HepG2 (cell line): ENCODE measurements around the gene SCARF1. TPM values are rescaled to one million over a fixed set of nuclear protein-coding genes. Genes with fewer than 3 reads are reported as not detected.
A peak's percentile ranks its signal among the peaks of the same experiment; 100 is the strongest.

Experiments used
- KIAA2018 ChIP-seq: sonication (generic); formaldehyde crosslinking; IDR thresholded peaks from 2 replicates; pipeline ENCODE4 v1.5.0; 2020; ENCODE audit warnings: mild to moderate bottlenecking, missing genetic modification reagents, borderline replicate concordance
- ZNF350 ChIP-seq: sonication (generic); formaldehyde crosslinking; IDR thresholded peaks from 2 replicates; pipeline ENCODE4 v1.4.0; 2020; ENCODE audit warnings: mild to moderate bottlenecking, low read depth, missing genetic modification reagents, borderline replicate concordance
- ZNF687 ChIP-seq: sonication (generic); formaldehyde crosslinking; IDR thresholded peaks from 2 replicates; pipeline ENCODE4 v1.5.1; 2020; ENCODE audit warnings: mild to moderate bottlenecking, missing genetic modification reagents, moderate library complexity
- polyA plus RNA-seq, 8 experiments: library from polyadenylated mRNA; depleted of rRNA in 3 of 8; stranded (reverse) in 7 of 8; unstranded in 1 of 8; fragments of >200 nt; fragmentation: Illumina TruSeq in 4 of 8; extraction: Trizol in 4 of 8; gene quantifications; 2 replicates each; pipeline versions ENCODE4 v1.2.1 to v1.2.3, GENCODE V29; 2011 to 2016; ENCODE audit warnings: low read depth in 4 of 8, missing spikeins in 1 of 8, mixed read lengths in 1 of 8; ENCODE audit not compliant: insufficient read depth in 1 of 8
- total RNA-seq, 5 experiments: library from RNA; depleted of rRNA; stranded (reverse); fragments of >200 nt; fragmentation: Illumina TruSeq; extraction: Trizol; gene quantifications; 2 replicates each; pipeline ENCODE4 v1.2.3, GENCODE V29; 2016; ENCODE audit warnings: low read depth in 1 of 5
- TF ChIP-seq, protein P1 (sequence below): sonication (generic); formaldehyde crosslinking; IDR thresholded peaks from 2 replicates; pipeline ENCODE4 v1.8.0; 2022; ENCODE audit warnings: low read depth, missing genetic modification reagents

Gene SCARF1
- total and polyA plus RNA-seq, 2 of the 13 experiments (the other 11 are each of a cell fraction or from before 2014, with no cell fraction given), result 0.24 to 0.71 TPM

DNA sequence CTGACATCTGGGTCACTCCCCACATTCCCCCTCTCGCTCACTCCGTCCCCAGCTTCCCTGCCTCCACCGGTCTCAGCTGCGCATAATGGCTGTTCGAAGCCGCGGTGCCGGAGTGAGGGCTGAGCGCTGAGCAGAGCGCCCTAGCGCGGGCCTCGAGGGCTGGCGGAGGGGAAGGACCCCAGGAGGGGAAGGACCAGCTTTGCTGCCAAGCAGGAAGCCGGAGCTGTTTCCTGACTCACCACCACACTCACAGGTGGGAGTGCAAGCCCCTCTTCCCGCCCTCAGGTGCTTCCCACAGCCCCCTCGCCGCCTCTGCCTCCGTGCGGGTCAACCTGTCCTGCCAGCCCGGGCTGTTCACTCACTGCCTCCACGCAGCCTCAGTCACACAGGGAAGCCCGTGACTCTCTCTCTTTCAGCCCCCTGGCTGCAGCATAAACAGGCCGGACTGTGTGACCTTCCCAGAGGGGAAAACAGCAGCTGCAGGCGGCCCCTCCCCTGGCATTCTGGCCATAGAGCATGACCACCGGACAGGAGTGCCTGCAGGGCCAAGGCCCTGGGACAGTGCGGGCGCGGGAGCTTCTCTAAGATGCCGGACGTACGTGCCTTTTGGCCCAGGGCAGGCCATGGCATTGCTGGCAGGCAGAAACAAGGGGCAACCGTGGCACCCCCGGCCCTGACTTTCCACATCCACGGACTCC, 40.6 kb downstream of the SCARF1 start (continued):
- TF ChIP-seq, protein P1, sequence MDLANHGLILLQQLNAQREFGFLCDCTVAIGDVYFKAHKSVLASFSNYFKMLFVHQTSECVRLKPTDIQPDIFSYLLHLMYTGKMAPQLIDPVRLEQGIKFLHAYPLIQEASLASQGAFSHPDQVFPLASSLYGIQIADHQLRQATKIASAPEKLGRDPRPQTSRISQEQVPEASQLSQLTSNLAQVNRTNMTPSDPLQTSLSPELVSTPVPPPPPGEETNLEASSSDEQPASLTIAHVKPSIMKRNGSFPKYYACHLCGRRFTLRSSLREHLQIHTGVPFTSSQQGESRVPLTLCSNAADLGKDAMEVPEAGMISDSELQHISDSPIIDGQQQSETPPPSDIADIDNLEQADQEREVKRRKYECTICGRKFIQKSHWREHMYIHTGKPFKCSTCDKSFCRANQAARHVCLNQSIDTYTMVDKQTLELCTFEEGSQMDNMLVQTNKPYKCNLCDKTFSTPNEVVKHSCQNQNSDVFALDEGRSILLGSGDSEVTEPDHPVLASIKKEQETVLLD (CRISPR knock-in tag), result no peak
- no peak for TF ChIP-seq ZNF350 (CRISPR knock-in tag)
- TF ChIP-seq KIAA2018 (CRISPR knock-in tag), result no peak
- TF ChIP-seq ZNF687, result peak; percentile 94
